Effector memory CD4-positive, alpha-beta T cell (primary cell): Measurements from ENCODE around the gene DNMT3B.
"Not testable (repeated sequence)": the region's sequence is repeated elsewhere in the genome, so short reads cannot be mapped to it uniquely, and the experiment has no call there.

Source experiments
- DNase-seq, 3 donors: peaks; one replicate each; pipeline ENCODE4 v3.0.0-alpha.2; 2020
- H3K27ac ChIP-seq: 2 replicates; pipeline ENCODE4 v1.7.0; 2013; ENCODE audit warnings: mild to moderate bottlenecking, low read length, moderate library complexity; ENCODE audit not compliant: insufficient read depth, poor library complexity, severe bottlenecking
- H3K27me3 ChIP-seq: replicated peaks from 2 replicates; pipeline ENCODE4 v1.7.0; 2013; ENCODE audit warnings: mild to moderate bottlenecking, low read length; ENCODE audit not compliant: insufficient read depth, control insufficient read depth, poor library complexity, severe bottlenecking
- H3K36me3 ChIP-seq: 2 replicates; pipeline ENCODE4 v1.7.0; 2013; ENCODE audit warnings: mild to moderate bottlenecking, low read length, moderate library complexity; ENCODE audit not compliant: control insufficient read depth, insufficient read depth
- H3K4me1 ChIP-seq: 2 replicates; pipeline ENCODE4 v1.7.0; 2013; ENCODE audit warnings: low read length, mild to moderate bottlenecking; ENCODE audit not compliant: control insufficient read depth, insufficient read depth, poor library complexity, severe bottlenecking
- H3K4me3 ChIP-seq: 2 replicates; pipeline ENCODE4 v1.7.0; 2013; ENCODE audit warnings: low read length, low read depth, mild to moderate bottlenecking; ENCODE audit not compliant: insufficient read depth, poor library complexity, severe bottlenecking
- H3K9me3 ChIP-seq: 2 replicates; pipeline ENCODE4 v1.7.0; 2013; ENCODE audit warnings: mild to moderate bottlenecking, low read length, moderate library complexity; ENCODE audit not compliant: control insufficient read depth

The DNMT3B gene

DNA sequence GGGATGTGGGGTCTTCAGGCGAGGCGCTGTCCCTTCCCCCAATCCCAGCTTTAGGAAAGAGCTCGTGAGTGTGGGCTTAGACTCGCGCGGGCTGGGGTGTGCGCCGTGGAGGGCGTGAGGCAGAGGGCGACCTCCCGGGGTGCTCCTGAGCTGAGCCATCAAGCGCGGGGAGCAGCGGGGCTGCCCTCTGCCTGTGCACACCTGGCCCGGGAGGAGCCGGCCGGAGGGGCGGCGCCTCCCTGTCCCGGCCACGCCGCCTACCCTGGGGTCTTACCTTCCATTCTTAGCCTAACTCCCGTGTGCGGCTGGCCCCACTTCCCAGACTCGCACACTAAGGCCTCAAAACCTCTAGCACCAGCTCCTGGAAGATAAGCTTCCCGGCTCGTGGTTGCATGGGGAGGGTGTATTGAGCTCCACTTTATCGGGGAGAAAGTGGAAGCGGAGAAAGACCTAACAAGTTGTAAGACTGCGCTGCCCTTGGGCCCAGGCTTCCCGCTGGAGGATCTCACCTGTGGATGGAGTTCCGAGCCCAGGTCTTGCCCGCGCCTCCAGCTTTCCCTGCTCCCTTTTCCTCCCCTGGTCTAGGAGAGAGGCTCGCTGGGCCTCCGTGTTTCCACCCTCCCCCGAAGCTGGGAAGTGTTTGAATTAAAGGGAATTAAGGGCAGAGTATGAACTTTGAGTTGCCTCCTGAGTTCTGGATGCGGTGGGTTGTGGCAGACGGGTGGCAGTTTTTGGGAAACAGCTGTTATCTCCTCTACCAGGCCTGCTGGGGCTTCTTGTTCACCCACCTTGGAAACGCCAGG, 1.2 kb downstream of the DNMT3B start:
- Histone ChIP-seq H3K4me3 (peak overlapping the region; percentile 74), H3K27ac (no peak overlapping the region), H3K27me3 (no peaks in the 10 kb centered on the region), H3K9me3 (no peaks in the 10 kb centered on the region), H3K4me1 (peaks cover 13% of the 10 kb centered on the region), H3K36me3 (no peaks in the 10 kb centered on the region)
- DNase-seq: no peak

DNA sequence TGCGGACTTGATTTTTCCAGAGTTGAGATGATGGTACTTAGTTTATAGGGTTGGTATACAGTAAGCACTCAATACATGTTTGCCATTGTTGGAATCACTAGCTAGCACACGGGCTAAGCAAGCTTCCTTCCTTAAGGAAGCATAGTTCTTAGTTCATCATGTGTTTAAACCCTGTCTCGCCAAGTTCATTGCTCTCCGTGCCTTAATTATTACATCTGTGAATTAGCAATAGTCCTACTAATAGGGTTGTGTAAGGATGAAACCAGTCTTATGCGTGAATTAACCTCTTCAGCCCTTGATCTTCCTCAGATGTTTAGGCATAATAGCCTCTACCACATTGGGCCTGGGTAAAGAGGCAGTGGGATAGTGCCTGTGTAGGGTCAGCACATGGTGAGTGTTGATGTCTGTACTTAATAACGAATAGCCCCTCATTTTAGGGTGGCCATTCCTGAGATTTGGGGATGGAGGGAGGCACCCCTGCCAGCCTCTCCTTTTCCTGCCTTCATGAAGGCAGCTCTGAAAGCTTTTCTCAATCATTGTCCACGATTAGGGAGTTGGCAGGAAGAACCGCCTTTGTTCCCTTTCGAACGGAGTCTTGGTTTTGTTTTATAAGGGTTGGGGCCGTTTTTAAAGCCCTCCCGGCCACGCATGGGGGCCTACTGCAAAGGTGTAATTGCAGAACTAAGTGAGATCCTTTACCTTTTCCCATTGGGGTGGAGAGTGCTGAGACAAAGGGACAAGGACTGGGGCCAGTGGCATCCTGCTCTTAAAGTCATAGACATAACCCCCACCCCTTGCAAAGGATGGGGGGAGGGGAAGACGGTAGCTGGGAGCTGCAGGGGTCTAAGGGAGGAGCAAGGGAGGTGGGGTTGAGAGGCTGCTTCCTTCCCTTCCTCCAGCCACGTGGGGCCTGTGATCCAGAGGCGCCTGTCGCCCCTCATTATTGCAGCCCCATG, 2.1 kb downstream of the DNMT3B start:
- Histone ChIP-seq H3K27ac (no peak overlapping the region), H3K9me3 (no peaks in the 10 kb centered on the region), H3K4me1 (peaks cover 13% of the 10 kb centered on the region), H3K27me3 (no peaks in the 10 kb centered on the region), H3K36me3 (no peaks in the 10 kb centered on the region), H3K4me3 (no peak overlapping the region)
- no peak for DNase-seq

DNA sequence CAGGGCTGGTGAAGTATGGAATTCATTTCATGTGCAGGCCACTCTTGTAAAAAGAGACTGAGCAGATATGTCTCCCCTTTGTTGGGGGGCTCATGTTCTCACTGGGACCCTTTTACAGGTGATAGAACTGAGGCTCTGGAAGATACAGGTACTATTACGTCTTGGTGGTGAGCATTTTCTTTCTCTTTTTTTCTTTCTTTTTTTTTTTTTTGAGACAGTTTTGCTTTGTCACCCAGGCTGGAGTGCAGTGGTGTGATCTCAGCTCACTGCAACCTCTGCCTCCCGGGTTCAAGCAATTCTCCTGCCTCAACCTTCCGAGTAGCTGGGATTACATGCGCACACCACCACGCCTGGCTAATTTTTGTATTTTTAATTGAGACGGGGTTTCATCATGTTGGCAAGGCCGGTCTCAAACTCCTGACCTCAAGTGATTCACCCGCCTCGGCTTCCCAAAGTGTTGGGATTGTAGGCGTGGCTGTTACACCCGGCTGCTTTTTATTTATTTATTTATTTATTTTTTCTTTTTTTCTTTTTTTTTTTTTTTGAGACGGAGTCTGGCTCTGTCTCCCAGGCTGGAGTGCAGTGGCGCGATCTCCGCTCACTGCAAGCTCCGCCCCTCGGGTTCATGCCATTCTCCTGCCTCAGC, 3.2 kb downstream of the DNMT3B start:
- H3K27me3 ChIP-seq, H3K36me3 ChIP-seq, H3K9me3 ChIP-seq, H3K27ac ChIP-seq, DNase-seq, H3K4me3 ChIP-seq: not testable (repeated sequence)
- H3K4me1 ChIP-seq: peaks cover 13% of the 10 kb centered on the region

DNA sequence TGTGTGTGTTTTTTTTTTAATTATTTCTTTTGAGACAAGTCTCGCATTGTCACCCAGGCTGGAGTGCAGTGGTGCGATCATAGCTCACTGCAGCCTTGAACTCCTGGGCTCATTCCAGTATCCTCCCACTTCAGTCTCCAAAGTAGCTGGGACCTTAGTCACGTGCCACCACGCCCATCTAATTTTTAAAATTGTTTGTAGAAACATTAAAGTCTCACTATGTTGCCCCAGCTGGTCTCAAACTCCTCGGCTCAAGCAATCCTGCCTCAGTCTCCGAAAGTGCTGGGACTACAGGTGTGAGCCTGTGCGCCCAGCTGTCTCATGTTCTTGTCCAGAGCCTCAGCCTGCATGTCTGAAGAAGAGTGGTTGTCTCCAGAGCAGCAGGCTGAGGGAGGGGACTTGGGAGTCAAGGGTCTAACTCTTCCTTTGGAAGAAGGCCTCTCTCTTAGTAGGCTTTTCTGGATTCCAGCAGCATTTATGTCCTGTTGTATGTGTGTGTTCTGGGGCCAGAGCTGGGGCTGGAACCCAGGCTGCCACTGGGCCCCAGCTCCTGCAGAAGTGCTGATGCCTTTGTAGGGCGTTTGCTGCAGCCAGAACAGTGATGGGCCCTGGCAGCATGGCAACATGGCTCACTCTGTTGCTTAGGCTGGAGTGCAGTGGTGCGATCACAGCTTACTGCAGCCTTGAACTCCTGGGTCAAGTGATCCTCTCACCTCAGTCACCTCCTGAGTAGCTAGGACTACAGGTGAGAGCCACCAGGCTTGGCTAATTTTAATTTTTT, 5.4 kb downstream of the DNMT3B start:
- H3K36me3 ChIP-seq: no peaks in the 10 kb centered on the region
- peaks cover 14% of the 10 kb centered on the region for H3K4me1 ChIP-seq
- no peak overlapping the region for H3K27ac ChIP-seq
- no peaks in the 10 kb centered on the region for H3K9me3 ChIP-seq
- no peak for DNase-seq
- no peaks in the 10 kb centered on the region for H3K27me3 ChIP-seq
- H3K4me3 ChIP-seq: no peak overlapping the region

DNA sequence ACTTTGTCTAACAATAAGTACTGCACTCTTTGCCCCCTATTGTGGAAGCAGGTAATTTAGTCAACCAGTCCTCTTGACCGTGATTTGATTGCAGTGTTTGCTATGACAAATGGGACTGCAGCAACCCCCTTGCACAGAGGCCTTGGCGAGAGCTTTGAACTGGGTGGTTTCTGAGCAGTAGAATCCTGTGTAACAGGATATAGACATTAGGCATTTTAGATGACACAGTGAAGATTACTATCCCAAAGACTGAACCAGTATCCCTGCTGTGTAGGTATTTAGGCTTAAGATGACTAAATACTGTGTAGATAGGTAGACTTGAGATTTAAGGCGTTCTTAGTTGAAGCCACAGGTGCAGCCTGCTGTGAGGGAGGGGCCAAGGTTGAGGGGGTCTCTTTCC, 9.9 kb downstream of the DNMT3B start:
- DNase-seq: no peak
- Histone ChIP-seq H3K36me3 (no peaks in the 10 kb centered on the region), H3K4me1 (peaks cover 6% of the 10 kb centered on the region), H3K9me3 (no peaks in the 10 kb centered on the region), H3K27ac (no peak overlapping the region), H3K4me3 (no peak overlapping the region), H3K27me3 (no peaks in the 10 kb centered on the region)

DNA sequence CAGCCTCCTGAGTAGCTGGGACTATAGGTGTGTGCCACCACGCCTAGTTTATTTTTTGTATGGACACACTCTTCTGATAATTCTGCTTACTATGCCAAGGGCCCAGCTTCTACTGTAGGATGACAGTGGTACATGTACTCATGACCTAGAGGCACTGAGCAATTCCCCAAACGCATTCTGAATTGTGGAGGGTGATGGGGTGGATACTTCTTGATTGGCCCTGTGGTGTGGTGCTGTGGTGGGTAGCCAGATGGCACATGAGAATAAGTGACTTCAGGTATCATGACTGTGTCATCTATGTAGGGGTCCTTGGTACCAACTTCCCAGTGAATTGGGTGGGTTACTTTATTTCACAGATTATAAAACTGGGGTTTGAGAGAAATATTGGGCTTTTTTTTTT, 11.0 kb downstream of the DNMT3B start:
- peaks cover 6% of the 10 kb centered on the region for H3K4me1 ChIP-seq
- no peaks in the 10 kb centered on the region for H3K27me3 ChIP-seq

DNA sequence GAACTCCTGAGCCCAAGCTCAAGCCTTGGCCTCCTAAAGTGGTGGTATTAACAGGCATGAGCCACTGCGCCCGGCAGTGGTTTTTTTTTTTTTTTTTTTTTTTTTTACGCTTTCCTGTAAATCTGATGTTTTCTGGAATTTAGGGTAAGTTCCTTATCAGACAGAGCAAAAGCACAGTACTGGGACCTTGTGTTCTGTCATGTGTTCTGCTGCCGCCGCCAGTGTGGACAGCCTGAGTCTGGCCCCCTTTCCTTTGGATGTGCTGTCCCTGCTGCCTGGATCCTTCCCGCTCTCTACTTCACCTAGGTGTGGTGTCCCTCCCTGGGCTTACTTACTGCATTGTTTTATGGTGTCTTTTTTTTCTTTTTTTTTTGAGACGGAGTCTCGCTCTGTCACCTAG, 11.7 kb downstream of the DNMT3B start:
- H3K27ac ChIP-seq: no peak overlapping the region

More for the DNA sequence above, 11.0 kb downstream of the DNMT3B start:
- H3K36me3 ChIP-seq: no peaks in the 10 kb centered on the region
- no peak overlapping the region for H3K27ac ChIP-seq
- H3K9me3 ChIP-seq: no peaks in the 10 kb centered on the region
- DNase-seq: no peak
- H3K4me3 ChIP-seq: no peak overlapping the region

DNA sequence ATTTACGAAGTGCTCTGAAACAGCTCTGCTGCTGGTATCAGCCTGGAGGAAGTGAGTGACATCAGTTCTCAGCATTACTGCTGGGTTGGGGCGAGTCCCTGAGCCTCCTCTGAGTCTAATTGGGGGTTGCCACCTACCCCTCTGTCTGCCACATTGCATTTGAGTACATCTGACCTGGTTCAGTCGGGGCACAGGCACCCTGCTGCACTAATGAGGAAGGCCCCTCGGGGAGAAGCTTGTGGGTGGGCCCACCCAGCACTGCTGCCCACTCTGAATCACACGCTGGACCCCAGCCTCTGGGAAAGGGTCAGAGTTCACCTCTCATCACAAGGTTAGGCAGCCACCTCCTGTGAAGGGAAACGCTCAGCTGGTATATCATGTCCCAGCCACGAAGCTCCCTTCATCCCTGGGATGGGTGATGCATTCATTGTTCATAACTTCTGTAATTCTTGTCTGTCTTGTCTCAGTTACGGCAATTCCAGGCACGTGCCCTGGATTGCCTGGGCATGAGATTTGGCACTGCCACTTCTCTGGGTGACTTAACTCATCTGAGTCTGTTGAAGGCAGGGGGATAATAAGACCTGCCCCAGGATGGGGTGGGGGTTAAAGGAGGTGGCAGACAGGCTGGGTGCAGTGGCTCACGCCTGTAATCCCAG, 13.3 kb downstream of the DNMT3B start:
- no peak overlapping the region for H3K4me3 ChIP-seq
- peaks cover 6% of the 10 kb centered on the region for H3K4me1 ChIP-seq
- no peaks in the 10 kb centered on the region for H3K27me3 ChIP-seq
- H3K27ac ChIP-seq: no peak overlapping the region
- H3K9me3 ChIP-seq: no peaks in the 10 kb centered on the region
- H3K36me3 ChIP-seq: no peaks in the 10 kb centered on the region
- DNase-seq: no peak

More for the DNA sequence above, 11.7 kb downstream of the DNMT3B start:
- H3K4me3 ChIP-seq: no peak overlapping the region
- no peak for DNase-seq
- H3K27me3 ChIP-seq: no peaks in the 10 kb centered on the region
- peaks cover 6% of the 10 kb centered on the region for H3K4me1 ChIP-seq
- H3K36me3 ChIP-seq: no peaks in the 10 kb centered on the region
- H3K9me3 ChIP-seq: no peaks in the 10 kb centered on the region
